GM23248 (cell line): ENCODE measurements around the gene BAG2.

Experiments used
- EZH2 ChIP-seq: fragments of 200-600 bp; sonication (generic); IDR thresholded peaks from 2 replicates; pipeline ENCODE4 v1.6.1; 2018; ENCODE audit warnings: antibody characterized with exemption, mild to moderate bottlenecking; ENCODE audit not compliant: insufficient read depth, poor library complexity, severe bottlenecking
- EZH2phosphoT487 ChIP-seq: fragments of 200-600 bp; sonication (generic); IDR thresholded peaks from 2 replicates; pipeline ENCODE4 v1.6.1; 2018; ENCODE audit warnings: antibody characterized with exemption, moderate library complexity, mild to moderate bottlenecking, low read depth; ENCODE audit not compliant: insufficient read depth

DNA sequence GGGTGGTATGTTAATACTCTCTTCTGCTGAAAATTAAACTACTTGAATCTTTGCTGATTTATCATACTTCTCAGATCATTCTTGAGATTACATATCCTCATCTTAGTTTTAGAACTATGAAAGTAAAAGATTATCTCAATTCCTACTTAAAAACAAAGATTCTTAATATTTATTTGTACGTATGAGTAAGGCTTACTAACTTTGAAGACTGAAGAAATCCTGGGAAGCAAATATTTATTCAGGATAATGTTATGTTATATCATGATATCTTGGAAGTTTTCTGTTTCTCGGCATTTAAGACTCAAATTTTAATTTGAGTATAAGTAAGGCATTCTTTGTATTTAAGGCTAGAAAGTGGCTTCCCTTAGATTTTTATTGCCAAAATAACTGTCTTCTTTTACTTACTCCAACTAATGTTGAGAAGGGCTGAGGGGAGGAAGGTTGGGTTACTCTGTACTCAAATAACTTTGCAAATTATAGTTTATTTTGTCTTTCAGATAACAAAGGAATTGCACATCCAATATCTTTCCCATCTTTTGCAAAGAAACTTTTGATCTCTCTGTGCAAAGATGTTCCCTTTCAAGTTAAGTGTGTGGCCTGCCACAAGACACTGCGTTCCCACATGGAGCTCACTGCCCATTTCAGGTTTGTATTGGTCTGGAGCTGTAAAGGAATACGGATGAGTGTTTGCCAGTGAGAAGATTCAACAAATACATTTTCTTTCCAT is 30.5 kb upstream of the BAG2 start:
- no peak for TF ChIP-seq EZH2
- TF ChIP-seq EZH2phosphoT487, result no peak
